C4-2B (cell line): ENCODE data around the gene MEAK7.

ENCODE experiments used
- H3K27ac ChIP-seq: fragments of 450-650 bp; 2 replicates; pipeline ENCODE4 v1.5.1; 2017
- ZFX ChIP-seq: fragments of 450-650 bp; IDR thresholded peaks from 2 replicates; pipeline ENCODE4 v1.6.1; 2017
- TF ChIP-seq, protein P1 (sequence below): fragments of 450-650 bp; conservative IDR thresholded peaks from 2 replicates; pipeline ENCODE4 v1.5.1; 2017; ENCODE audit warnings: mild to moderate bottlenecking

MEAK7 gene

DNA sequence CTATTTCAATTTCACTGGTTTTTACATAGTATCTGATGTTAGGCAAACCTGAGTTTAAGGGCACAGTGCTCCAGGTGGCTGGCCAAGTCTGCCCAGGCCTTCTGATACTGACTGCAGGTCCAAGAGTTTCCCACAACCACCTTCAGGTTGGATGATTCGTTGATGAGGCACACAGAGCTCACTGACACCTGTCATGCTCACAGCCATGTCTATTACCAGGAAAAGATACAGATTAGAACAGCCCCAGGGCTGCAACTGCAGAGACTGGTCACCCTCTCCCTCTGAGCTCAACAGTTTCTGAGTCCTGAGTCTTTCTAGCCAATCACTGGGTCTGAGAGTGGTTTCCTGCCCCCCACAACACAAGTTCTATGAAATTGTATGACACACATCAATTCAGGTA lies 37.2 kb downstream of the MEAK7 start:
- TF ChIP-seq ZFX, result no peak
- TF ChIP-seq, protein P1, sequence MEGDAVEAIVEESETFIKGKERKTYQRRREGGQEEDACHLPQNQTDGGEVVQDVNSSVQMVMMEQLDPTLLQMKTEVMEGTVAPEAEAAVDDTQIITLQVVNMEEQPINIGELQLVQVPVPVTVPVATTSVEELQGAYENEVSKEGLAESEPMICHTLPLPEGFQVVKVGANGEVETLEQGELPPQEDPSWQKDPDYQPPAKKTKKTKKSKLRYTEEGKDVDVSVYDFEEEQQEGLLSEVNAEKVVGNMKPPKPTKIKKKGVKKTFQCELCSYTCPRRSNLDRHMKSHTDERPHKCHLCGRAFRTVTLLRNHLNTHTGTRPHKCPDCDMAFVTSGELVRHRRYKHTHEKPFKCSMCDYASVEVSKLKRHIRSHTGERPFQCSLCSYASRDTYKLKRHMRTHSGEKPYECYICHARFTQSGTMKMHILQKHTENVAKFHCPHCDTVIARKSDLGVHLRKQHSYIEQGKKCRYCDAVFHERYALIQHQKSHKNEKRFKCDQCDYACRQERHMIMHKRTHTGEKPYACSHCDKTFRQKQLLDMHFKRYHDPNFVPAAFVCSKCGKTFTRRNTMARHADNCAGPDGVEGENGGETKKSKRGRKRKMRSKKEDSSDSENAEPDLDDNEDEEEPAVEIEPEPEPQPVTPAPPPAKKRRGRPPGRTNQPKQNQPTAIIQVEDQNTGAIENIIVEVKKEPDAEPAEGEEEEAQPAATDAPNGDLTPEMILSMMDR, result no peak
- H3K27ac ChIP-seq, result no peak overlapping the region

DNA sequence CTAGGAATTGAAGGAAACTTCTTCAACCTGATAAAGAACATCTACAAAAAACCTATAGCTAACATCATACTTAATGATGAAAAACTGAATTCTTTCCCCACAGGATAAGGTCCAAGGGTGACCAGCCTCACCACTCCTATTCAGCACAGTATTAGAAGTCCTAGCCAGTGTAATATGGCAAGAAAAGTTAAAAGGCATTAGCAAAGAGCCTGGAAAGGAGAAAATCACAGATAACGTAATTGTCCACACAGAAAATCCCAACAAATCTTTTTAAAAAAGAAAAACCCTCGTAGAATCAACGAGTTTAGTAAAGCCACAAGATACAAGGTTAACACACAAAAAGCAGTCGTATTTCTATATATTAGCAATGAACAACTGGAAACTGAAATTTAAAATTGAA lies 37.8 kb downstream of the MEAK7 start:
- H3K27ac ChIP-seq, result no peak overlapping the region
- TF ChIP-seq, protein P1, result no peak
- no peak for TF ChIP-seq ZFX

DNA sequence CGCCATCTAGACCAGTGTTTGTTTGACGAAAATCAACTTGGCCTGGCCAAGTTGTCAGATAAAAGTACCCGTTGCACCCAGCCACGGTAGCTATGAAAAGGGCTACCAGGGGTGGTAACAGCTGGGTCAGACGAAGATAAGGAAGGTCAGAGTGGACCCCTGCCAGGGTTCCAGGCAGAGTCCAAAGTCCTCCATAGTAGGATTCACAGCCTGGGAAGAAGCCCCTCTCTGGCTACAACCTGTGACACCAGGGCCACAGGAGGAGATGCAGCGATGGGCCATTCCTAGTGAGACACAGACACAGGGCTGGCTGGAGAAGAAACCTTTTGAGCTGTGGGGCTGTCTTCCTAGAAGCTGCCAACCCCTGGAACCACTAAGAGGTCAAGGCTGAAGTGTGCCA lies 39.3 kb downstream of the MEAK7 start:
- TF ChIP-seq ZFX, result no peak
- TF ChIP-seq, protein P1, result no peak
- no peak overlapping the region for H3K27ac ChIP-seq

DNA sequence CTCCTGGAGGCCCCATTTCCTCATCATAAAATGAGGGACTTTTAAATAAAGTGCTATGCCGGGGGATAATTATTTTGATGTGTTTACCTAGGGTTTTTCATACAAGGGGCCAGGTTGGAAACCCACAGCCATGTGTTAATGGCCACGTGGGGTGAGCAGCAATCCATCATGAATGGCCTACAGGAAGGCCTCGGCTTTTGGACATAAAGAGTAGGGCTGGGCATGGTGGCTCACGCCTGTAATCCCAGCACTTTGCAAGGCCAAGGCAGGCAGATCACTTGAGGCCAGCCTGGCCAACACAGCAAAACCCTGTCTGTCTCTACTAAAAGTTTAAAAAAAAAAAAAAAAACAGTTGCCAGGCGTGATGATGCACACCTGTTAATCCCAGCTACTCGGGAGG lies 40.3 kb downstream of the MEAK7 start:
- no peak overlapping the region for H3K27ac ChIP-seq
- TF ChIP-seq, protein P1, result no peak
- no peak for TF ChIP-seq ZFX

DNA sequence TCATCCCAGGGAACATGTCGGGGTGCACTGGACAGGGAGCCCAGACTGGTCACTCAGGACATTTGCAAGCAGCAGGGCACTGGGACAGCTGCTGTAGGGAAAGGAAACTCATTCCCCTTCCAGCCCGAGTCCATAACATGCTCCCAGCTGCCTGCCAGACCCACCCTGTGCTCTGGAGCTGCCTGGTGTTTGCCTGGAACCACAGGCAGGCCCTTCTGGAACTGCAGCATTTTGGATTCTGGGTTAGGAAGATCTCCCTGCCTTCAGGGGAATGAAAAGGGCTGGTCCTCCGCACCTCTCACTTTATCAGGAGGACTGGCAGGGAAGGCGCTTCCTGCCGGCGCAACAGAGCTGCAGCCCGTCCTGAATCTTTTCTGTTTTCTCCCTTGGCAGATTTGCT lies 41.2 kb downstream of the MEAK7 start:
- no peak for TF ChIP-seq ZFX
- TF ChIP-seq, protein P1, result no peak
- no peak overlapping the region for H3K27ac ChIP-seq

DNA sequence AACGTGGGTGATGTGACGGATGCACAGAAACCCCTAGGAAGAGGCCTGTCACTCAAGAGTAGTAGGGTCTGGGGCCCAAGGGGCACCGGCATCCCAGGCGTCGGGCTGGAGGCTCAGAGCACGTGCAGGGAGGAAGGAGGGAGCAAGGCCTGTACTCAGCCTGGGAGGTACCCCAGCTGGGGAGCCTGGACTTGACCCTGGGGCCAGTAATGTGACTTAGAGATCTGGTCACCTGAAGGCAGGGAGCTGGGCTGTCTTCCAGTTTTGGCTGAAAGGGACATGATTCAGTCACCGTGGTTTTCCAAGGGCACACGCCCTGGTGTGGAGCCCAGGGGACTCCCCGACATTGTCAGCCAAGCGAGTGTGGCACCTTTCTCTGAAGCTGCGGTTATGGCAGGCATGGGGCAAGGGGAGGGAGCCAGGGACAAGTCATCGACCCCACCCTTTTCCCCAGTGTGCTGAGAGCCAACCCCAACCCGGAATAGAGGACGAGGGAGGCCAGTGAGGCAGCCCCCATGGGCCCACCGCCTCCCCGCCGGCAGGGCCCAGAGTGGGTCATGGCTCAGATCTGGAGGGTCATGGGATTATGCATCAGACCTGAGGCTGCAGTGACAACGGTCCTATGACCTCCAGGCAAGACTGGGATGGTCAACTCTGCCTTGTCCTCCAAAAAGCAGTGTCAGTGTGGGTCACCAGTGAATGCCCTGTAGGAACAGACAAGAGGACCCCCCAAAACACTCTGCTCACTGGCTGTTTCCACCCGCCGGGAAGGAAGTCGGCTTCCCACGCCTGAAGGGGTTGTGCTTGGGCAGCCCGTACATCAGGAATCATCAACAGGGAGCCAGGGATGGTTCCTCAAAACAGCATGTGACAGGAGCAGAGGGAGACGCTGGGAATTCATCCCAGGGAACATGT lies 41.9 kb downstream of the MEAK7 start:
- no peak for TF ChIP-seq ZFX
- TF ChIP-seq, protein P1, result no peak
- H3K27ac ChIP-seq, result peak overlapping the region; percentile 54; the same call in 1 of the 2 replicates

DNA sequence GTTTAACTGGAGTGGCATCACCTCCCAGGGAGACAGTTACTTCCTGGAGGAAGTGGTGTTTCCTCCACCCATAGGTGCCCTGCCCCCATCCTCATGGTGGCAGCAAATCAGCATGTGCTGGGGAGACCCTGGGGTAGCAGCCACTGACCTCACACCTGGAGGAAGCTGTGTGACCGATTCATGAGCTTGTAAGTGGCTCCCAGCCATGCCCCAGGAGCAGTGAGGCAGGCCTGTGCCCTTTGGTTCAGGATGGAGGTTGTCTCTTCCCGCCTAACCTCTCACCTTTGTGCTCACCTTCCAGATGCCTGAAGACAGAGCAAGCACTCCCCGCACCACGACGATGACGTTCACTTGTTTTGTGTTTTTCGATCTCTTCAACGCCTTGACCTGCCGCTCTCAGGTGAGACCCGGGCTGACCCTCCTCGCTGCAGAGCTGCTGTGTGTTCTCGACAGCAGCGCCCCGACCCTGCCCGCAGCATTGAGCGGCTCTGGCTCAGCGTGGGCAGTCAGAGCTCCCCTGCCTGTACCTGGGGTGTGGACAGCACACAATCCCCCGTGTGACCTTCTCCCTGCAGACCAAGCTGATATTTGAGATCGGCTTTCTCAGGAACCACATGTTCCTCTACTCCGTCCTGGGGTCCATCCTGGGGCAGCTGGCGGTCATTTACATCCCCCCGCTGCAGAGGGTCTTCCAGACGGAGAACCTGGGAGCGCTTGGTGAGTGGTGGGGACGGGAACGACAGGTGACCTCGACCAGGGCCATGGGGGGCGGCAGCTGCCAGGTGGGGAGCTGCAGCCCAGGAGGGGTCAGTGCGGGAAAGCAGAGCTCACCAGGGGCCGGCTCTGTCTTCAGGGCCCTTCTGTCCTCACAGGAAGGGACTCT lies 42.8 kb downstream of the MEAK7 start:
- TF ChIP-seq, protein P1, result no peak
- no peak for TF ChIP-seq ZFX
- peak overlapping the region; percentile 54 for H3K27ac ChIP-seq
